Fibroblast of gingiva (primary cell): Measurements from ENCODE around the gene APOL2.
A peak's percentile ranks its signal among the peaks of the same experiment; 100 is the strongest.
"Not testable (repeated sequence)": the region's sequence is repeated elsewhere in the genome, so short reads cannot be mapped to it uniquely, and the experiment has no call there.

Experiments used
- DNase-seq: peaks from one replicate; pipeline ENCODE4 v3.0.0-alpha.2; 2011; ENCODE audit warnings: low read depth

The APOL2 gene

GRCh38 chr22:36221799-36222751 is 17.3 kb downstream of the APOL2 start:
- DNase-seq, result no peak

GRCh38 chr22:36220451-36220921 is 18.8 kb downstream of the APOL2 start:
- peak; percentile 14 for DNase-seq

GRCh38 chr22:36218648-36219193 is 20.6 kb downstream of the APOL2 start:
- DNase-seq, result no peak

- DNase-seq, result no peak
Measured at GRCh38 chr22:36215981-36216380, 23.3 kb downstream of the APOL2 start.

GRCh38 chr22:36213586-36213985 is 25.7 kb downstream of the APOL2 start:
- no peak for DNase-seq

GRCh38 chr22:36212901-36213300 is 26.4 kb downstream of the APOL2 start:
- no peak for DNase-seq

GRCh38 chr22:36211237-36211861 is 28.0 kb downstream of the APOL2 start:
- DNase-seq, result no peak

GRCh38 chr22:36210224-36210623 is 29.1 kb downstream of the APOL2 start:
- DNase-seq, result no peak

- not testable (repeated sequence) for DNase-seq
Measured at GRCh38 chr22:36209488-36209908, 29.8 kb downstream of the APOL2 start.

- no peak for DNase-seq
Measured at GRCh38 chr22:36208914-36209313, 30.4 kb downstream of the APOL2 start.

GRCh38 chr22:36208162-36208765 is 31.1 kb downstream of the APOL2 start:
- DNase-seq, result no peak

- no peak for DNase-seq
Measured at GRCh38 chr22:36206255-36206654, 33.1 kb downstream of the APOL2 start.

- not testable (repeated sequence) for DNase-seq
Measured at GRCh38 chr22:36205573-36205972, 33.8 kb downstream of the APOL2 start.

- no peak for DNase-seq
Measured at GRCh38 chr22:36204632-36205015, 34.7 kb downstream of the APOL2 start.

GRCh38 chr22:36204001-36204631 is 35.2 kb downstream of the APOL2 start:
- DNase-seq, result no peak

GRCh38 chr22:36203441-36203840 is 35.9 kb downstream of the APOL2 start:
- not testable (repeated sequence) for DNase-seq

- not testable (repeated sequence) for DNase-seq
Measured at GRCh38 chr22:36202906-36203305, 36.4 kb downstream of the APOL2 start.

- DNase-seq, result peak; percentile 26
Measured at GRCh38 chr22:36201630-36202319, 37.6 kb downstream of the APOL2 start, which contains the start of gene APOL4. Gene APOL4 (minus strand): TSS chr22:36201809. CDS start chr22:36201734, 75 bp downstream.

- DNase-seq, result not testable (repeated sequence)
Measured at GRCh38 chr22:36201025-36201424, 38.3 kb downstream of the APOL2 start.

GRCh38 chr22:36199001-36199551 is 40.3 kb downstream of the APOL2 start:
- DNase-seq, result no peak

GRCh38 chr22:36198536-36198935 is 40.8 kb downstream of the APOL2 start:
- DNase-seq, result no peak
